Thyroid gland (tissue), 4 donors: Measurements from ENCODE around the gene AGK.

Experiments used
- CTCF ChIP-seq, 6 experiments: fragments of 200-600 bp in 3 of 6; fragments of 450-650 bp in 3 of 6; sonication (generic) in 3 of 6; IDR thresholded peaks; one replicate each; pipeline ENCODE4 v1.5.1; 2016 to 2019; ENCODE audit warnings: antibody characterized with exemption in 6 of 6, mild to moderate bottlenecking in 2 of 6, inconsistent platforms in 1 of 6, moderate library complexity in 1 of 6
- POLR2A ChIP-seq, 2 donors: fragments of 450-650 bp; IDR thresholded peaks; one replicate each; pipeline ENCODE4 v1.6.1; 2017; ENCODE audit warnings: antibody characterized with exemption in 2 of 2, mild to moderate bottlenecking in 2 of 2, moderate library complexity in 1 of 2

GRCh38 chr7:141668853-141669252, 117.6 kb downstream of the AGK start:
- TF ChIP-seq CTCF (IDR thresholded peaks at IDR 0.05) (no peak), POLR2A (IDR thresholded peaks at IDR 0.05) (no peak)
